ENCODE data around the gene KLF7.

DNA sequence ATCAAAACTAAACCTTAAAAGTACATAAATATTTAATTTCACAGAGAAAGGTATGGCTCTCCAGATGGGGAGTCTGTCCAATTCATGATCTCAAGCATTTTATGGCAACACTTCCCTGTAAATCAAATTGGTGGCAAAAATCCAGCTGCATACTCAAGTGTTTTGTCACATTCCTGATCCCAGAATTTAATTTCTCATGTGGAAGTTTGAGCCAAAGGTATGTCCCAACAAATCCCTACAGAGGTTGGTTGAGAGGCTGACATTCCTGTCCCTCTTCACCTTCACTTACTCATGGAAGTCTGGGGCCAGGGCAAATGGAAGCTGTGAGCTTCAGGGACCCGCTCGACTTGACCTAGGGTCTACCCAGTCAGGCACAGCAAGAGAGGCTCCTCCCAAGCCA is 17.7 kb downstream of the KLF7 start:
- TF ChIP-seq, protein P1, sequence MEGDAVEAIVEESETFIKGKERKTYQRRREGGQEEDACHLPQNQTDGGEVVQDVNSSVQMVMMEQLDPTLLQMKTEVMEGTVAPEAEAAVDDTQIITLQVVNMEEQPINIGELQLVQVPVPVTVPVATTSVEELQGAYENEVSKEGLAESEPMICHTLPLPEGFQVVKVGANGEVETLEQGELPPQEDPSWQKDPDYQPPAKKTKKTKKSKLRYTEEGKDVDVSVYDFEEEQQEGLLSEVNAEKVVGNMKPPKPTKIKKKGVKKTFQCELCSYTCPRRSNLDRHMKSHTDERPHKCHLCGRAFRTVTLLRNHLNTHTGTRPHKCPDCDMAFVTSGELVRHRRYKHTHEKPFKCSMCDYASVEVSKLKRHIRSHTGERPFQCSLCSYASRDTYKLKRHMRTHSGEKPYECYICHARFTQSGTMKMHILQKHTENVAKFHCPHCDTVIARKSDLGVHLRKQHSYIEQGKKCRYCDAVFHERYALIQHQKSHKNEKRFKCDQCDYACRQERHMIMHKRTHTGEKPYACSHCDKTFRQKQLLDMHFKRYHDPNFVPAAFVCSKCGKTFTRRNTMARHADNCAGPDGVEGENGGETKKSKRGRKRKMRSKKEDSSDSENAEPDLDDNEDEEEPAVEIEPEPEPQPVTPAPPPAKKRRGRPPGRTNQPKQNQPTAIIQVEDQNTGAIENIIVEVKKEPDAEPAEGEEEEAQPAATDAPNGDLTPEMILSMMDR (IDR thresholded peaks at IDR 0.05; ENCODE audit: insufficient read depth, low read length, poor library complexity, severe bottlenecking): no peak
- no peak for TF ChIP-seq EZH2phosphoT487 (conservative IDR thresholded peaks at IDR 0.05; ENCODE audit: low read length)
